Body of pancreas (tissue), 4 donors: Measurements from ENCODE around the gene NET1.
"Not testable (repeated sequence)": the region's sequence is repeated elsewhere in the genome, so short reads cannot be mapped to it uniquely, and the experiment has no call there.

Experiments
- POLR2A ChIP-seq, 3 donors: fragments of 450-650 bp; IDR thresholded peaks; one replicate each; pipeline ENCODE4 v1.6.1; 2016; ENCODE audit warnings: antibody characterized with exemption in 3 of 3, mild to moderate bottlenecking in 2 of 3
- TF ChIP-seq, protein P1 (sequence below), 7 experiments: fragments of 450-650 bp in 4 of 7; fragments of 200-600 bp in 3 of 7; sonication (generic) in 3 of 7; IDR thresholded peaks; one replicate each; pipeline ENCODE4 v1.5.1; 2016 to 2019; ENCODE audit warnings: antibody characterized with exemption in 7 of 7

DNA sequence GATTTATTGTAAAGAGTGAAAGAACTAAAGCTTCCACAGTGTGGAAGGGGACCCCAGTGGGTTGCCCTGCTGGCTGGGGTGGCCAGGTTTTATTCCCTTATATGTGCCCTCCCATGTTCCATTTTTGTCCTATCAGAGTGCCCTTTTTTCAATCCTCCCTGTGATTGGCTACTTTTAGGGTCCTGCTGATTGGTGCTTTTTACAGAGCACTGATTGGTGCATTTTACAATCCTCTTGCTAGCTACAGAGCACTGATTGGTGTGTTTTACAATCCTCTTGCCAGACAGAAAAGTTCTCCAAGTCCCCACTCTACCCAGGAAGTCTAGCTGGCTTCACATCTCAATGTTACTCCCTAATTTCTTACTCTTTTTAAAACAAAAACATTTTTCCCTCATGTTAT is 1.6 kb upstream of the NET1 start:
- TF ChIP-seq, protein P1, sequence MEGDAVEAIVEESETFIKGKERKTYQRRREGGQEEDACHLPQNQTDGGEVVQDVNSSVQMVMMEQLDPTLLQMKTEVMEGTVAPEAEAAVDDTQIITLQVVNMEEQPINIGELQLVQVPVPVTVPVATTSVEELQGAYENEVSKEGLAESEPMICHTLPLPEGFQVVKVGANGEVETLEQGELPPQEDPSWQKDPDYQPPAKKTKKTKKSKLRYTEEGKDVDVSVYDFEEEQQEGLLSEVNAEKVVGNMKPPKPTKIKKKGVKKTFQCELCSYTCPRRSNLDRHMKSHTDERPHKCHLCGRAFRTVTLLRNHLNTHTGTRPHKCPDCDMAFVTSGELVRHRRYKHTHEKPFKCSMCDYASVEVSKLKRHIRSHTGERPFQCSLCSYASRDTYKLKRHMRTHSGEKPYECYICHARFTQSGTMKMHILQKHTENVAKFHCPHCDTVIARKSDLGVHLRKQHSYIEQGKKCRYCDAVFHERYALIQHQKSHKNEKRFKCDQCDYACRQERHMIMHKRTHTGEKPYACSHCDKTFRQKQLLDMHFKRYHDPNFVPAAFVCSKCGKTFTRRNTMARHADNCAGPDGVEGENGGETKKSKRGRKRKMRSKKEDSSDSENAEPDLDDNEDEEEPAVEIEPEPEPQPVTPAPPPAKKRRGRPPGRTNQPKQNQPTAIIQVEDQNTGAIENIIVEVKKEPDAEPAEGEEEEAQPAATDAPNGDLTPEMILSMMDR (IDR thresholded peaks at IDR 0.05), result not testable (repeated sequence)
- TF ChIP-seq POLR2A (IDR thresholded peaks at IDR 0.05), result not testable (repeated sequence)
